T-helper 22 cell (primary cell): Measurements from ENCODE around the gene NKTR.

Experiments used
- DNase-seq: peaks from one replicate; pipeline ENCODE4 v3.0.0-alpha.2; 2020; ENCODE audit warnings: low read depth

The NKTR gene

GRCh38 chr3:42651248-42652091 is 51.0 kb downstream of the NKTR start:
- DNase-seq, result no peak

GRCh38 chr3:42652251-42652610 is 51.7 kb downstream of the NKTR start:
- DNase-seq, result no peak

GRCh38 chr3:42652611-42653302 is 52.3 kb downstream of the NKTR start:
- DNase-seq, result no peak

- DNase-seq, result no peak
Measured at GRCh38 chr3:42653303-42653559, 52.7 kb downstream of the NKTR start.

DNA sequence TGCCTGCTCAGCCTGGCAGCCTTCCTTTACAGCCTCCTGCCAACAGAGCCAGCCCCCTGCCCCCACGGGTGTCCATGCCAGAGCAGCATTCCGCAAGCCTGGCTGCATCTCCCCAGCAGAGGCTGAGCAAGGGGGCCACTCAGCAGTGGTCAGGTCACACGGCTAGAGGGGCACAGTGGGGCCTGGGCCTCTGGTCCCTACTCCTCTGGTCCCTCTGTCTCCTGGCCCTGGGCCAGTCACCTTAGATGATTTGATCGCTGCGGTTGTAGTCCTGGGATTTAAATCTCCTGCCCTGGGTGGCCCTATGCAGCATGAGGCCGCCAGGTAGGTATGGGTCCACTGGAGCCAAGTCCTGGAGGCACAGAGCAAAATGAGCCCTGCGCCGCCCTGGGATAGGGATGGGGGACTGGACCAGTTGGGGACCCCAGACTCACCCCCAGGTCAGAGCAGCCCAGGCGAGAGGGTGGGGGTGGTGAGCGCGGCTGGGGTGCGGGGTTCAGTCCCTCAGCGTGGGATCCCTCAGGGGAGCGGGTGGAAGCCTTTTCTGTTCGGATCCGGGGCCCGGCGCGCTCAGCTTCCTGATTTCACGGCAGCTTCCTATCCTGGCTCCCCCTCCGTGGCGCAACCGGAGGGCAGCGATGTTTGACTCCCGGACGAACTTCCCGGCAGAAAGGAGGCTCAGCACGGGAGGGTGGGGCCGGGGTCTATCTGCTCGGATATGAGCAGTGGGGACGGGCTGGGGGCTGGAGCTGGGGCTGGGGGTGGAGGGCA is 53.3 kb downstream of the NKTR start, which contains the start of gene ZBTB47:
ZBTB47 (plus strand) TSS at position 138 of the 771 bp plus-strand sequence. CDS start 4,659 bp downstream, outside the sequence.
- DNase-seq, result no peak

DNA sequence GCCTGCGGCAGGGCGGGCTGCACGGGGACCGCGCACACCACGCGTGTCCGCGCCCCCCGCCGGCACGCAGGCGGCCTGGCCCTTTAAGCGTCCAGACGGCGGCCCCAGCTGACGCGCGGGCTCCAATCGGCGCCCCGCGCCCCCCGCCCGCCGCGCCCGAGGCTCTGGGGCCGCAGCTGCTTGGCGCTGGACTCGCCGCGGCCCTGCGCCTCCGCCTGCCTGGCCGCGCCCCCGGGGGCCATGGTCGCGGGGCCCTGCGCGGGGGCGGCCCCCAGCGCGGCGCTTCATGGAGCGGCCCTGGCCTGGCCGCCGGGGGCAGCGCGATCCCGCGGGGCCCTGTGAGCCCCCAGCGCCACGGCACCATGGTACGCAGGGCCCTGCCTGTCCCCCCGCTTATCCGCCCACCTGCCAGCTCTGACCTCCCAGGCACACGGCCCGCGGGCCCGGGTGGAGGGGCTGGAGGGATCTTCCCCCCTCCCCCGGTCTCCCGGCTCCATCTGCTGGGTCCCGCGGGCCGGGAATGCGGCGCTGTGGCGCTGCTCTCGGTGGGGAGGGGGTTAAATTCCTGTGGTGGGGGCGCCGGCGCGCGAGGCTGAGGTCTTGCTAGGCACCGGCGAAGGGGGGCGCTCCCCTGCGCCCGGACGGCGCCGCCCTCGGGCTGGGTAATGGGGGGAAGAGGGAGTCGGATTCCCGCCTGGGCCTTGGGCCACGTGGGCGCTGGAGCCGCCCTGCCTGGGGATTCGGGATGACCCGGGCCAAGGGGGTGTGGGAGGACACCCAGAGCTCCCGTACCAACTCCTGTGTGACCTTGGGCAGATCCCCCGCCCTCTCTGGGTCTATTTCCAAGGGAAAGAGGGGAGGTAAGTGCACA is 54.1 kb downstream of the NKTR start:
- no peak for DNase-seq

DNA sequence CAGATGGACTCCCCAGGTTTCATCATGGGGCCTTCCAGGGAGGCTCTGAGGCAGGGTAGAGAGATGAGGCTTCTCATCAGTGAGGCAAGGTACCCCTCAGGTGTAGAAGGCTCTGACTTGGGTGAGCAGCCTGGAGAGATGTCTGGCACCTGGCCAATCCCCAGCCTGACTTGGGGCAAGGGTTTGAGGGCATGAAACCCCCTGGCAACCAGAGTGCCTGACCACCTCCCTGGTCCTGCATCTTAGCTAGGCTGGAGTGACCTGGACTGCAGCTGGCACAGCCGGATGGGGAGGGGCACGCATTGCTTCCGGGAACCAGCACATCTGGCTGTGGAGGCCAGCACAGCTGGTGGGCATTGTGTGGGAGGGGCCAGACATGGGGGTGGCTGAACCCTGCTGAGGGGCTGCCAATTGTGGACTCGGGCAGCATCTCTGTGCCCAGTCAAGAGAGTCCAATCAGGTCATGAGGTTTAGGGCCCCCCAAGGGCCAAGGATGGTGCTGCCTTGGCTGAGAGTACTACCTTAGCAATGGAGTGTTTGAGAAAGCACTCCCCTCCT is 54.9 kb downstream of the NKTR start:
- DNase-seq, result no peak

DNA sequence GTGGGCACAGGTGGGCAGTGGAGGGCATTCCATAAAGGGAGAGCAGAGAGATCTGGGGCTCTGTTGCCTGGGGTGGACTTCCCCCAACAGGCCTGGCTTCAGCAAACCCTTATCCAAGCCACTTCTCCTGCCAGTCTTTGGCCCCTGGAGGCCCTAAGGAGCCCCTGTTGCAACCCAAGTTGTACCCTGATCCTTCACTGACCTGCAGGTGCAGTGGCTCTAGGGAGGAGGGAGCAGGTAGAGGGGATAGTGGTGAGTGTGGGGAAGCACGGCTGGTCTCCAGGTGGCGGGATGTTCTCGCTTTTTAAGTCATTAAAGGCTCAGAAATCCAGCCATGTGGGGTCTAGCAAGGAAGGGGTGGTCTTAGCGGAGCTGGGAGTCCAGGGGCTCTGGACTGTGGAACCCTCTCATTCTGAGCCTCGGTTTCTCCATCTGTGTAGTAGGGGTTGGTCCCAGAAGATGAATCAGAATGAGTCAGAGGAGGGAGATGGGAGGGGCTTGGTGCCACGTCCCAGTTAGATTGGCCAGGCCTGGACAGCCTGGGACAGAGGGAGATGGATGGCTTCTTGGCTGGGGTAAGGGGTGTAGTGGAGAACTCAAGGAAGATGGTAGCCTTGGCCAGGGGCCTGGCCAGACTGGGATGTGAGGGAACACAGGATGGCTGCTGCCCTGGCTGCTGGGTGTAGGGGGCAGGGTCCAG is 55.6 kb downstream of the NKTR start:
- DNase-seq, result no peak

- no peak for DNase-seq
Measured at GRCh38 chr3:42656680-42657610, 56.5 kb downstream of the NKTR start.

- no peak for DNase-seq
Measured at GRCh38 chr3:42657675-42658074, 57.2 kb downstream of the NKTR start.

GRCh38 chr3:42658091-42658770 is 57.7 kb downstream of the NKTR start:
- DNase-seq, result no peak

- DNase-seq, result no peak
Measured at GRCh38 chr3:42658771-42659390, 58.4 kb downstream of the NKTR start.

- no peak for DNase-seq
Measured at GRCh38 chr3:42659451-42660130, 59.1 kb downstream of the NKTR start.

DNA sequence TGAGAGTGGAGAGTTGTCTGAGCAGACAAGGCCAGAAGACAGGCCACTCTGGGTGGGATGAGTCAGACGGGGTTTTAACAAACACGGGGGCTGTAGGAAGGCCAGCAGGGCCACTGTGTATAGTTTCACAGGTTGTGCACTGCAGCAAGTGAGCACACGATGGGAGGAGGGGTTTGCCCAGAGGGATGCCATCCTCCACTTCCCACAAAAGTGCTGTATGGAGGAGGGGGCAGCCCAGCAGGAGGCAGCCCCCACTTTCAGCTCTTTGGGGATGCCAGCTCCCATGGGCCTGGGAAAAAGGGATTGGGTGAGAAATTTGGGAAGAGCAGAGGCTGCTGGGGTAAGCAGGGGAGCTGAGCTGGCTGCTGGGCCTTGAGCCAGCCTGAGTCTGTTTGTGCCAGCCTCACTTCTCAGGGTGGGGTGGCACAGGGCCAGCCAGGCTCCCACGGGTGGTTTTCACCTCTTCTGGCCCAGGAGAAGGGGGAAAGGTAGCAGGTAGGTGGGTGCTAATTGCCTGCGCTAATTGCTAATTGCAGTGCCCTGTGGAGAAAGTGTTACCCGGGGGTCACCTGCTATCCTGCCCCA is 59.7 kb downstream of the NKTR start:
- DNase-seq, result no peak

DNA sequence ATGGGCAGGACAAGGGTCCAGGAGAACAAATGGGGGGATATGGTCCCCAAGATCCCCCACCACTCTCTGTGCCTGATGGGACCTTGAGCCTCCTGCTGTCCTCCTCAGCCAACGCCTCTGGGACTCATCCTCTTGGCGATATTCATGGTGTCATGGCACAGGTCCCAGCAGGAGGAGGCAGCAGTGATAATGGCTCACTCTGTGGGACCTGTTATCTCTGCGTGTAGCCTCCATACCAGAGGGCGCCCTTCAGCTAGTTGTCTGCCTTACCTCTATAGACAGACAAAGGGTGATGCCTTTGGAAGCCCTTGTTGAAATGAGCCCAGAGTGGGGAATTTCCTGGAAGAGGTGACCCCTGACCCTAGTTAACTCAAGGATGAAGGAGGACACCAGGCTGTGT is 60.4 kb downstream of the NKTR start:
- DNase-seq, result no peak

DNA sequence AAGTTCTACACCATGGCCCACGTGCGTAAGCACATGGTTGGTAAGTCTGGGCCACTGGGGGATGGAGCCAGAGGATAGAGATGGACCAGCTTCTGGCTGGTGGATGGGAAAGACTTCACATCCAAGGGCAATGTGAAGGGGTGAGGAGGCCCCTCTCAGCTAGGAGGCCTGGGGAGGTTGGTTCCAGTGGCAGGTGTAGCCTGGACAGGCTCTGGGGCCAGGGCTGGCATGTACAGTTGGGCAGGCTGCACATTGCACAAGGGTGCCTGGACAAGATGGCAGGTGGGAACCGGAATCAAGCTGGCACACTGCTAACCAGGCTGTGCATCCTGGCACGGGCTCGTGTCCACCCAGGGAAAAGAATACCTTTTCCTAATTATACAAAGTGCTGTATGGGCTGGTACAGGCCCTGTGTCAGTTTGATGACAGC is 61.1 kb downstream of the NKTR start:
- DNase-seq, result no peak

DNA sequence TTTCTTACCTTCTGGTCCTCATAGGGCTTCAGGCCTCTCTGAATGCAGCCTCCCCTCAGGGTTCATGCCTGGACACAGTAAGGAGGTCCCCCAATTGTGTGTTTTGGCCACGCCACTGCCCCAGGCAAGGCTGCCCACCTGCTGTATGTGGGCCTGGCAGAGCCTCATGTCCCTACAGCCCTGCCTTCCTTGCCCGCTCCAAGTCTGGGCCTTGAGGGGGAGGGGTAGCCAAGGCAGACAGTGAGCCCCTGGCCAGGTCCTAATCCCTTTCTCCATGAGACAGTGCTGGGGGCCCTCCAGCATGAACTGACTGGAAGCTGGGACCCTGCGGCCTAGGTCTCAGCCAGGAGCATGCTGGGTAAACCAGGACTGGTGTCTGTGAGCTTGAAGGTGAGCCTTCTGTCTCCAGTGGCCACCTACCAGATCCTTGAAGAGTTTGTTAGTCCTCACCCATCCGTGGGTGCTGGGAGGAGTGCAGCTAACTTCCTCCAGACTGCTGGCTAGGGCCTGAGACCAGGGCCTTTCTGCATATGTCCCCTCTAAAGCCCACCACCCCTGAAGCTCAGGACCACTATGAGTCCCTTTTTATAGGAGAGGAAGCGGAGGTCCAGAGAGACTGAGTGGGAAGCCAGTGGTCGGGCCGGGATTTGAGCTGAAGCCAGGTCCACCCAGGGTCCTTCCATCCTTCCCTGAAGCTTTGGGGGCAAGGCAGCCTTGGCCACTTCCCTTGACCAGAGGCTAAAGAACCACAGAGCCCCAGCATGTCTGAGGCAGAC is 61.7 kb downstream of the NKTR start:
- DNase-seq, result no peak
